Gastrocnemius medialis (tissue), 4 donors: ENCODE results near the gene GALR1.

Experiments used
- POLR2A ChIP-seq, 2 donors: fragments of 450-650 bp; IDR thresholded peaks; one replicate each; pipeline ENCODE4 v1.6.1; 2017; ENCODE audit warnings: antibody characterized with exemption in 2 of 2, mild to moderate bottlenecking in 2 of 2, moderate library complexity in 2 of 2
- TF ChIP-seq, protein P1 (sequence below), 5 experiments: fragments of 450-650 bp in 3 of 5; fragments of 200-600 bp in 2 of 5; sonication (generic) in 2 of 5; IDR thresholded peaks in 4 of 5; conservative IDR thresholded peaks in 1 of 5; 1 replicate in 4 of 5; 2 replicates in 1 of 5; pipeline ENCODE4 v1.5.1; 2016 to 2019; ENCODE audit warnings: antibody characterized with exemption in 5 of 5, mild to moderate bottlenecking in 3 of 5, moderate library complexity in 3 of 5

DNA sequence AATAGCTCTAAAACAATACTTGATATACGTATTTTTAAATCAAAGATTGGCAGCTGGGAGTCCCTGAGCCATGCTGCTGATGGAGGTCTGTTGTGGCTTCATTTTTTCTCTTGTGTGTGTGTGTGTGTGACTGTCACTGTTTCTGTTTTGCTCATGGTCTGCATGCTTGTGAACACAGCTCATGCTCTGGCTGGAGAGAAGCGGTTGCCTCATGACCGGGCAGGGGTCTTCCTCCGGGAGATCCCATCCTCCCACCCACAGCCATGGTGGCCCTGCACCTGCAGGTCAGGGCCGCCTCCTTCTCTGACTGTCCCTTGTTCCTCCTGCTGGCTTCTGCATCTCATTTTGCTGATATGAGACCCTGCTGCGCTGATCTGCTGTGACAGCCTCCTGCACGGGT is 47.3 kb upstream of the GALR1 start:
- TF ChIP-seq, protein P1, sequence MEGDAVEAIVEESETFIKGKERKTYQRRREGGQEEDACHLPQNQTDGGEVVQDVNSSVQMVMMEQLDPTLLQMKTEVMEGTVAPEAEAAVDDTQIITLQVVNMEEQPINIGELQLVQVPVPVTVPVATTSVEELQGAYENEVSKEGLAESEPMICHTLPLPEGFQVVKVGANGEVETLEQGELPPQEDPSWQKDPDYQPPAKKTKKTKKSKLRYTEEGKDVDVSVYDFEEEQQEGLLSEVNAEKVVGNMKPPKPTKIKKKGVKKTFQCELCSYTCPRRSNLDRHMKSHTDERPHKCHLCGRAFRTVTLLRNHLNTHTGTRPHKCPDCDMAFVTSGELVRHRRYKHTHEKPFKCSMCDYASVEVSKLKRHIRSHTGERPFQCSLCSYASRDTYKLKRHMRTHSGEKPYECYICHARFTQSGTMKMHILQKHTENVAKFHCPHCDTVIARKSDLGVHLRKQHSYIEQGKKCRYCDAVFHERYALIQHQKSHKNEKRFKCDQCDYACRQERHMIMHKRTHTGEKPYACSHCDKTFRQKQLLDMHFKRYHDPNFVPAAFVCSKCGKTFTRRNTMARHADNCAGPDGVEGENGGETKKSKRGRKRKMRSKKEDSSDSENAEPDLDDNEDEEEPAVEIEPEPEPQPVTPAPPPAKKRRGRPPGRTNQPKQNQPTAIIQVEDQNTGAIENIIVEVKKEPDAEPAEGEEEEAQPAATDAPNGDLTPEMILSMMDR (IDR thresholded peaks at IDR 0.05 in 4 of 5, conservative IDR thresholded peaks at IDR 0.05 in 1 of 5), result no peak
- no peak for TF ChIP-seq POLR2A (IDR thresholded peaks at IDR 0.05)
